HCEC 1CT (cell line): ENCODE measurements around the gene PRDX2.
"Not testable (repeated sequence)": the region's sequence is repeated elsewhere in the genome, so short reads cannot be mapped to it uniquely, and the experiment has no call there.

Source experiments
- DNase-seq: peaks from one replicate; pipeline ENCODE4 v3.0.0-alpha.2; 2017

The PRDX2 gene

GRCh38 chr19:12801466-12802266, at the start of gene PRDX2, which contains the start of gene THSD8:
PRDX2 (minus strand) TSS chr19:12801800; CDS start chr19:12801261, 539 bp downstream.
THSD8 (plus strand) TSS chr19:12802069; CDS start chr19:12802072, 3 bp downstream.
- DNase-seq = peak; percentile 67

DNA sequence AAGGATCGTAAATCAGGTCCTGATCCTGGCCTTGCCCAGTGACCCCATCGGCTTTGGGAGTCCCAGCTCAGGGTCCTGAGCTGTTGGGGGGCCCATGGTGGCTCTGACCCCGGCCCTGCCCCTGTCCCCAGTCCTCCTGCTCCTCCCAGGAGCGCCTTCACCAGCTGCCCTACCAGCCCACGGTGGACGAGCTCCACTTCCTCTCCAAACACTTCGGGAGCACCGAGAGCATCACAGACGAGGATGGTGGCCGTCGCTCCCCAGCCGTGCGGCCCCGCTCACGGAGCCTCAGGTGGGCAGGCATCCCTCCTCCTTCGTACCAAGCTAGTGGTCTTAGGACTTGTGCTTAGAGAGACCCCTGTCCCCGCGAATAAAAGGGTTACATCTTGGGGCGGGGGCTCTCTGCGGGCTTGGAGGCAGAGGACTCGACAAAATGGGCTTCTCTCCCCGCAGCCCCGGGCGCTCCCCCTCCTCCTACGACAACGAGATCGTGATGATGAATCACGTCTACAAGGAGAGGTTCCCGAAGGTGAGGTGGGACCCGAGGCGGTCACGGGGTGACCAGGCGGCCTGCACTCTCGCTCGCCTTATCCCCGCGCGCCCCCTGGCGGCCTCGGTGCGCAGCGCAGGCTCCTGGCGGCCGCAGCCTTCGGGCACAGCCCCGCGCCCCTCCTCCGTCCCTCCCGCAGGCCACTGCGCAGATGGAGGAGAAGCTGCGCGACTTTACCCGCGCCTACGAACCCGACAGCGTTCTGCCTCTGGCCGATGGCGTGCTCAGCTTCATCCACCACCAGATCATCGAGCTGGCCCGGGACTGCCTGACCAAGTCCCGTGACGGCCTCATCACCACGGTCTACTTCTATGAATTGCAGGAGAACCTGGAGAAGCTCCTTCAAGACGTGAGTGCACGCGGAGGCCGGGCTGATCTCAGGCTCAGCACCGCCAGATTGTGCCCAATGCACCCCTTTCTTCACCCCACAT, 45.8 kb upstream of the PRDX2 start:
- peak; percentile 65 for DNase-seq

- not testable (repeated sequence) for DNase-seq
These were observed 45.0 kb upstream of the PRDX2 start for GRCh38 chr19:12846613-12847012.

DNA sequence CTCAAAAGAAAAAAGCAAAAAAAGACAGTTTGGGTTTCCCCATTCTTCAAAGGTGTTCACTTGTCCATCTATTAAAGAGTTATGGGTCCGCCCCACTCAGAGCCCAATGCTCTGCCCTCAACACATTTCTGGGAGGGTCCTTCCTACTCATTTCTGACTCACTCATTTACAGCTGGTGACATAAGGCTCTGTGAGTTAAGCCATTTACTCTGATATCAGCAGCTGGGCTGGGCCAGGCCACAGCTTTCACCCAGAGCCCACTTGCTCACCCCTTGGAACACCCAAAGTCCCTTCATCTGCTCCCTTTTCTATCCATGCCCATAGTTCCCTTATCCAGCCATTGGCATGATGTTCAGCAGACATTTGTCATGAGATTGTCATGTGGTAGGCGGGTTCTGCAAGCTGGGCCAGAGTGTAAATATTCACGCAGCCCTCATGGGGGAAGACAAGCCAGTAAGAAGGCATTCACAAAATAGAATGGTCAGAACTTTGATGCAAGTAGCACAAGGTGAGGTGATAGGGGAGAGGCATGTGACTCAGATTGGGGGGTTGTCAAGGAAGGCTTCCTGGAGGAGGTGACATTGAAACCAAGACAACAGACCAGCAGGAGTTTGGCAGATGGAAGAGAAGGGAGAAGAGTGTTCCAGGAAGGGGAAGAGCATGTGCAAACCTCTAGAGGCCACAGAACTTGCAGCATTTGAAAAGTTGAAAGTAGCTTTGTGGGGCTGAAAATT, 42.6 kb upstream of the PRDX2 start:
- peak; percentile 16 for DNase-seq

- DNase-seq = no peak
These were observed 41.7 kb upstream of the PRDX2 start for GRCh38 chr19:12843328-12843727.

DNA sequence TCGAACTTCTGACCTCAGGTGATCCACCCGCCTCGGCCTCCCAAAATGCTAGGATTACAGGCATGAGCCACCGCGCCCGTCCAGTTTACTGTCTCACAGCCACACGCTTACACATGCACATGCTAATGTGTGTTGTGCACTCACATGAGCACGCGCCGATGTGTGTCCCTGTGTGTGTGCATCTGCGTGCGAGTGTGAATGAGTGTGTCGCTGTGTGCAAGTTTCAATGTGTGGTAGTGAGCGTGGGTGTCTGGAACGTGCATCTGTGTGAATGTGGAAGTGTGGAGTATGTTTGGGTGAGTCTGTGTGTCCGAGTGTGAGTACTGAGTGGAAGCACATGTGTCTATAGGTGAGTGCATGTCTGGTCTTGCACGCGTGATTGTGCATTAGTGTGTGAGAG, 40.9 kb upstream of the PRDX2 start:
- no peak for DNase-seq

GRCh38 chr19:12841094-12841493, 39.5 kb upstream of the PRDX2 start:
- DNase-seq = no peak

DNA sequence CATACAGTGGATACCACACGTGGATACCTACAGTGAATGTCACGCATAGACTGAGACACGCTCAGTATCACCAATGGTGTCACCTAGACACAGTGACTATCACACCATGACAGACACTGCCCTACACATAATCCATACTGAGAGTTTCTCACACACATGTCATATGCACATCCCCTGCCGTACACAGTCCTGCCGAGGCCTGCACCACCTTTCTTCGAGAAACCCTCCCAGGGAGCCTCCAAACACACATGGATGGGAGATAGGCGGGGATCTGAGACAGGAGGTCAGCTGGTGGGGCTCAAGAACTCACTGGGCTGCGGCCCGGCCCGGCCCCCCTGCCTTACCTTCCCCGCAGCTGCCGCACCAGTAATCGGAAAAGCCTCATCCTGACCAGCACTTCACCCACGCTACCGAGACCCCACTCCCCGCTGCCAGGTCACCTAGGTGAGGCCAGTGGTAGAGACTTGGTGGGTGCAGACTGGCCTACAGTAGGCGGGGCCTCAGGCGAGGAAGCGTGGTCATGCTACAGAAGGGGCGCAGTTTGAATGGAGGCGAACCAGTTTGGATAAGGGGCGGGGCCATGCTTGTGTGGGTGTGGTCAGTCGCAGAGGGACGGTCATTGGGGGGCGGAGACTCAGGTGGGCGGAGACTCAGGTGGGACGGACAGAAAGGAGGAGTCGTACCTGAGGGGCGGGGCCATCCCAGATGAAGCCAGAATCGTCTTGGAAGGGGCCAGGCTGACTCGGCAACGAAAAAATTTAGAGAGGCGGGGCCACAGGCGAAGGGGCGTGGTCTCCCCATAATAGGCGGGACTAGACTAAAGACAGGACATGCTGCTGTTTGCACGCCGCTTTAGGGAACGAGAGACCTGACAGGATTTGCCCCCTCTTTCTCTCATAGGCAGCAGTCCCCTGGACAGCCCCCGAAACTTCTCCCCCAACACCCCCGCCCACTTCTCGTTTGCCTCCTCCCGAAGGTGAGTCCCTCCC, 38.8 kb upstream of the PRDX2 start:
- DNase-seq = peak; percentile 62

DNA sequence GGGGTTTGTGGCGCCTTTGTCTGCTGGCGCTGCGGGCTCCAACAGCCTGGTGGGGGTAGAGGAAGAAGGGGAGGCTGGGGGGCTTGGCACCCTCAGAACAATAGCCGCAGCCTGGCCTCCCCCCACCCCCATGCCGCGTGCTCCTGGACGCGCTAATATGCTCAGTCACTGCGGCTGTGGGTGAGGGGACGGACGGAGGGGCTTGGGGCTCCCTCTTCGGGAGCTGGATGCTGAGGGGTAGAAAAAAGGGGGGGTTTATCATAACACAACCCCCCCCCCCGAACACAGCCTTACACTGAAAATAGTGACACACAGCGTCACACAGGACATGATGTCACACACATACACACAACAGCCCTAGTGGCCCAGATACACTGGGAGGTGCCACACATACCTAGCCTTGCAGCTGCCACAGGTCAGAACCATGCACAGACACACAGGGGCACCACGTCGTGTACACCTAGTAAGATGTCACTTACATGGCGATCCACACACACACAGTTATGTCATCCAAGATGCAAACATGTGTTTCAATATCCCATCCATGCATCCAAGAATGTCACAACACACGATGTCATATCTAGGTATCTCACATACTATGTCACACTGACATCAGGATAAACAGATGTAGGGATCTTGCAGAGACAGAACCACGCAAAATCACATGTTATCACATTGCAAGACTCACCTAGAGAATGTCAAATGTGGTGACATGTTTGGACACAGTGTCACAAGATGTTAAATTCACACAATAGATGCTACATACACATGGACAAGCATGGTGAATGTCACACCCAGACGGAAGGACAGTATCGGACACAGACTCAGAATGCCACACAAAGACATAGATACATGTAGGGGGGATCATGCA, 37.5 kb upstream of the PRDX2 start:
- DNase-seq = no peak

DNA sequence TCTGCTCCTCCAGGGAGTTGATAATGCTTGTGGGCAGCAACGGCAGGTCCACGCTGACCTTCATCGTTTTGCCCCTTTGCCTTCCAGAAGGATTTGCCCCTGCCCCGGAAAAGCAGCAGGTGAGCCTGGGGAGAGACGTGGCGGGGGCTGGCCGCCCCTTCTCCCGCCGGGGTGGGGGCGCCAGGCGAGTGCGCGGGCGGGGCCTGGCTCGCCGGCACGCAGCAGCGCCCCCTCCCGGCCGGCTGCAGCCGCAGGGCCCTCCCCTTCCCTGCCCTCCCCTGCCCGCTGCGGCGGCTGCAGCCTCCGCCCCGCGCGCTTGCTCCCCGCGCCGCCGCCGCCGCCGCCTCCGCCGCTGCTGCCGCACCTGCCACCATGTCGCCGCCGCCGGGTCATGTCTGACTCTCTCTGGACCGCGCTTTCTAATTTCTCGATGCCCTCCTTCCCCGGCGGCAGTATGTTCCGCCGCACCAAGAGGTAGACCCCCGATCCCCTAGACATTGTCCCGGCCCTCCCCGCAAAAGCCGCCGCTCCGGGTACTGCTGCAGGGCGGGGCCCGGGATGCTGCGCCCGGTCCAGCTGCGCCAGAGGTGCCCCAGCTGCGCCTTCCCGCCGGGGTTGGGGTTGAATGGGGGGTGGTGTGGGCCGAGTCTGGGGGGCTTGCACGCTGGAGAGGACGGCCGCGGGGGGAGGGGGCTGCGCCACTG, 36.7 kb upstream of the PRDX2 start, which contains the start of gene MAST1:
MAST1 (plus strand) TSS at position 334 of the 704 bp plus-strand sequence; CDS start at position 392, 58 bp downstream.
- DNase-seq = no peak

- DNase-seq = no peak
These were observed 35.6 kb upstream of the PRDX2 start for GRCh38 chr19:12837225-12837624.

- no peak for DNase-seq
These were observed 34.9 kb upstream of the PRDX2 start for GRCh38 chr19:12836529-12836863.

DNA sequence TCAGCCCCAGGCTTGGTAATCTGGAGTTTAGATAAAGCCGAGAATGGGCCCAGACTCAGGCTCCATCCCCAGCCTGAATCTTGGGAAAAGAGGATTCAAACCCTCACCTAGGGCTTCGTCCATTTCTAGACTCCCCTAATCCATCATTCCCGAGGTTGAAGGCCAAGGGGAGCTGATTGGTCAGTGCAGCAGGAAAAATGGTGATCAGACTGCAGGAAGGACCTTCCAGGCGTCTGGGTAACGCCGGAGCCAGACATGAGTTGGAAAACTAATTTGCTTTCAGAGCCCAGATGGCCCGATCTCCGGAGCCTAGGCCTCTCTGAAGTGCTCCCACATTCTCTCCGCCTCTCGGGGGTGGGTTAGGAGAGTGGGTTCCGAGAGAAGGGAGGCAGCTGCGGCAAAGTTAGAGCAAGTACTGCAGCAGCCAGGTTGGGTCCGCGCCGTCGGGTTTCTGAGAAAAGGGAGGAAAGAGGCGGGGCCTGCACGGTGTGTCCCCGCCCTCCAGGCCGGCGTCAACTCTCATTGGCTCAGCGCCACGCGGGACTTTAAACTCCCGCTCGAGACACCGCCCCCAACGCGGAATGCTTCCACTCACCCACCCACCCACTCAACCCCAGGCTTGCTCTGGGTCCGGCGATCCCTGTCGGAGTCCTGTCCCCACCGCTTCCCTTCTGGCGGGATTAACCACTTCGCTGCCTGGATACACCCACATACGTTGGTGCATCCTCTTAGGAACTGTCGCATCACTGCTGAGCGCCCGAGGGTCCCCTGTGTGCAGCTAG, 33.6 kb upstream of the PRDX2 start:
- peak; percentile 38 for DNase-seq

DNA sequence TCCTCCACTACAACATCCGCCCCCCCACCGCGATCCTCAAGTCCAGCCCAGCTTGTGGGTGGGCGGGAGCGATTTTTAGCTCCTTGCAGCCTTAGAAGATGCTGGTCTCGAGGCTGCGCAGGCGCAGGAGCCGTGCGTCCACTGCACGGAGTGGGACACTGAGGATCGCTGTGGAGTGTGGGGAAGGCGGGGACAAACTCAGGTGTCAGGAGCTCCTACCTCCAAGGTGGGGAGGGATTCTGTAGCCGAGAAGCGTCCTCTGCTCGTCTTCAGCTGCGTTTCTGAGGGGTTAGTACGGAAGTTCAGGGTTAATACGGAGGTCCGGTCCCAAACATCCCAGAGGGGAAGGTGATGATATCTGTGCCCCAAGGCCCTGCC, 33.0 kb upstream of the PRDX2 start, which contains the start of gene RTBDN:
RTBDN (minus strand) TSS at position 14 of the 378 bp plus-strand sequence. CDS start 4,600 bp downstream, outside the sequence.
- no peak for DNase-seq

DNA sequence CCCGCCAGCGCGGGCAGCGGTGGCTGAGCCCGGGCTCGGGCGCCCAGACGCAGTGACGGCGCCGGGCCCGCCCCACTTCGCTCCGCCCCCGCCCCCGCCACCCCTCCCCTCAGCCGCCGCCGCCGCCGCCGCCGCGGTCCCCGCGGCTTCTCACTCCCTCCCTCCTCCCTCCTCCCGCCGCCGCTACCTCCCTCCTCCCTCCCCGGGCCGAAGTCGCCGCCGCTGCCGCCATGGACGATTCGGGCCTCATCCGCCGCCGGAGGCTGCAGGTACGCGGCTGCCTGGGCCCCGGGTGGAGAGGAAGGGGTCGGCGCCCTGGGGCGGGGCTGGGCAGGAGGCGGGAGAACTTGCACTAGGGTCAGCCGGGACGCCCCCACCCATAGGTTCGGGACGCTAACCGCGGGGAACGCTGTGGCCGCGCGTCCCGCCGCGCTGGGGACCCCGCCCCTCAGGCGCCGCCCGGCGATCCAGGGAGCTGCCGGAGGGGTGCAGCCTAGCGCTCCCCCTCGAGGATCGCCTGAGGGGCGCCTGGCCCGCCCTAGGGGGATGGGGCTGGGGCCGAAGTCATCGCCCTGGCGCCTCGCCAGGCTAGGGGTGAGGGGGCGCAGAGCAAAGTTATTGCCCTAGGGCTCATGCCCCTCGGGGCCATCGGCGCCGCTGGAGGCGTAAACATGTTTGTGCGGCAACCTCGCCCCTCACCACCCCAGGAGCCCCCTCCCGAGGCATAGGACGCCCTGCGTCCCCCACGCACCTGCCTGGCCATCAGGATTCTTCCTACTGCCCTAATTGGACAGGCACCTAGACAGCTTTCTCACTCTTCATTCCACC, 32.4 kb upstream of the PRDX2 start:
- DNase-seq = peak; percentile 7

GRCh38 chr19:12833418-12833737, 31.8 kb upstream of the PRDX2 start:
- DNase-seq = no peak

- DNase-seq = no peak
These were observed 26.9 kb upstream of the PRDX2 start for GRCh38 chr19:12828494-12828893.
